Erythroblast (primary cell): ENCODE measurements around the gene TXNIP.

Source experiments
- GATA1 ChIP-seq: IDR thresholded peaks from 2 replicates; pipeline ENCODE4 v1.6.1; 2011; ENCODE audit warnings: low read depth, mild to moderate bottlenecking, control low read depth, low read length, moderate library complexity
- POLR2A ChIP-seq: IDR thresholded peaks from 2 replicates; pipeline ENCODE4 v1.6.1; 2011; ENCODE audit warnings: mild to moderate bottlenecking, low read length

DNA sequence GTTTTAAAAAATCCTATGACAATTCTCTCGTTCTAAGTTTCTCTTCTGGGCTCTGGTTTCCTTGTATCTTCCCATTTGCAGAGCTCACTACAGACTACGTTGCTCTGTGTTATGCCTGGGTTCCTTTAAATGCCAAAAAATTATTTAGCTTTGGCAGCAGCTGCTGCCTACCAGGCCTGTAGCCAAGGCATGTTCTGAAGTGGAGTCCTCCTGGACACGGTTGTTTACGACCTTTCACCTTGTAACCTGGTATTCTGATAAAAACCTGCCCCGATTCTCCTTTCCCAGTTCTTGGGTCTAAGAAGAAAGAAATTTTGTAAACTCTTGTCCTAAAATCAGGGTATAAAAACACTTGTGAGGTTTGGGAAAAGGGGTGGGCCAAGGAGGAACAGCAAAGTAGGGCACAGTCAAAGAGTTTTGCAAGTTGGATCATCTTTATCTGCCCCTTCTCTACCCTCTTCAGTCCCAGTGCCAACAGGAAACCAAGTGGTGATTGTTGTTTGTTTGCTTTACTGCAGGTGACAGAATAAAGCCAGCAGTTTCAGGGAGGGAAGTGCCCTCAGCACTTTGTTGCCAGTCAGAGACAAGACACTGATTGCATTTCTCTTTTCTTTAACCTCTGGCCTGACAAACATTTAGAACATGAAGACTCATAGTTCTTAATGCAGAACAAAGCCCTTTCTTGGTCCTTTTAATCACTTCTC is 3.1 kb upstream of the TXNIP start:
- TF ChIP-seq POLR2A, result no peak
- no peak for TF ChIP-seq GATA1
